Stimulated activated CD8-positive, alpha-beta memory T cell treated with anti-CD3 and anti-CD28 coated beads, Interleukin-7, amount 100 ng/mL, for 1 hour (primary cell): ENCODE data around the gene MRAP.
"Not testable (repeated sequence)": the region's sequence is repeated elsewhere in the genome, so short reads cannot be mapped to it uniquely, and the experiment has no call there.

Experiments
- DNase-seq, 2 donors: peaks; one replicate each; pipeline ENCODE4 v3.0.0-alpha.2; 2020; ENCODE audit warnings: low read depth in 2 of 2

MRAP gene

DNA sequence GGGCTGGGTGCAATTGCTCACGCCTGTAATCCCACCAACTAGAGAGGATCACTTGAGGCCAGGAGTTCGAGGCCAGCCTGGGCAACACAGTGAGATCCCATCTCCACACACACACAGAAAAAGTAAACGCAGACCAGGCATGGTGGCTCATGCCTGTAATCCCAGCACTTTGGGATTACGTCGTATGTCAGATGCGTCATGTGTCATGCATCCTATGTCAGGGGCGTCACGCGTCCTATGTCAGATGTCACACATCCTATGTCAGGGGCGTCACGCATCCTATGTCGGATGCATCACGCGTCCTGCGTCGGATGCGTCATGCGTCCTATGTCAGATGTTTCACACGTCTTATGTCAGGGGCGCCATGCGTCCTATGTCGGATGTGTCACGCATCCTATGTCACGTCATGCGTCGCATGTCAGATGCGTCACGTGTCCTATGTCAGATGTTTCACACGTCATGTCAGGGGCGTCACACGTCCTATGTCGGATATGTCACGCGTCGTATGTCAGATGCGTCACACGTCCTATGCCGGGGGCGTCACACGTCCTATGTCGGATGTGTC, 1.5 kb downstream of the MRAP start:
- DNase-seq: no peak

- DNase-seq: no peak
Measured at GRCh38 chr21:32301596-32301995, 2.9 kb downstream of the MRAP start.

DNA sequence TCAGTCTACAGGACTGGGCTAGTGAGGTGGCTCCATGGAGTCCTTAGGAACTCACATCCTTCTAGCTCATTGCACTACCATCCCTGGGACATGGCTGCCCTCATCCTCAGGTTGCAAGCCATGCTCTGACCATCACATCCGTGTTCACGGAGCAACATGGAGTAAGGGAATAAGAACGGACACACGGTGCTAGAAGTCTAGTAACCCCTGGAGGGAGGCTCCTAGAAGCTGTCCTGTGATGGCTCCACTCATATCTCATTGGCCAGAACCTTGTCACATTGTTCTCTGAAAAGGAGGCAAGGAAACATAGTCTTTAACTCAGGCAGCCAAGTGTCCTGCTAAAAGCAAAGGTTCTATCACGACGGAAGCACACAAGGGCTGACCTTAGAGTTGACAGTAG, 3.9 kb downstream of the MRAP start:
- no peak for DNase-seq

GRCh38 chr21:32303385-32303784, 4.7 kb downstream of the MRAP start:
- no peak for DNase-seq

DNA sequence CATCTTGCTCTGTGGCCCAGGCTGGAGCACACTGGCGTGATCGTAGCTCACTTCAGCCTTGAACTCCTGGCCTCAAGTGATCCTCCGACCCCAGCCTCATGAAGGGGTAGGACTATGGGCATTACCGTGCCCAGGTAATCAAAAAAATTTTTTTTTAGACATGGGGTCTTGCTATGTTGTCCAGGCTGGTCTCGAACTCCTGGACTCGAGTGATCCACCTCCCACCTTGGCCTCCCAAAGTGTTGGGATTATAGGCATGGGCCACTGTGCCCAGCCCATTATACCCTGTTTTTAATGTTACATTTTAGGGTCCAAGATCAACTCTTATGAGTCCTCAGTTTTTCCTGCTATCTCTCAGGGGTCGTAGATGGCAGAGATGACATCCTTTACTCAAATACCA, 6.3 kb downstream of the MRAP start:
- no peak for DNase-seq

GRCh38 chr21:32306021-32306780, 7.5 kb downstream of the MRAP start:
- no peak for DNase-seq

DNA sequence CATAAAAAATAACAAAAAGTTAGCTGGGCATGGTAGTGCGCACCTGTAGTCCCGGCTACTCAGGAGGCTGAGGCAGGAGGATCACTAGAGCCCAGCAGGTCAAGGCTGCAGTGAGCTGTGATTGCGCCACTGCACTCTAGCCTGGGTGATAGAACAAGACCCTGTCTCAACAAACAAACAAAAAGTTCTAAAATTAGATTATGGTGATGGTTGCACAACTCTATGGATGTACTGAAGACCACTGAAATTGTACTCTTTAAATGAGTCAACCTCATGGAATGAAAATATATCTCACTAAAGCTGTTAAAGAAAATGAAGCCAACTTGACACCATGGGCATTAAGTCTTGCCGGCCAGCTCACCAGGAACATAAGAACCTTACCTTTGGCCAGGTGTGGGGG, 9.1 kb downstream of the MRAP start:
- DNase-seq: no peak

DNA sequence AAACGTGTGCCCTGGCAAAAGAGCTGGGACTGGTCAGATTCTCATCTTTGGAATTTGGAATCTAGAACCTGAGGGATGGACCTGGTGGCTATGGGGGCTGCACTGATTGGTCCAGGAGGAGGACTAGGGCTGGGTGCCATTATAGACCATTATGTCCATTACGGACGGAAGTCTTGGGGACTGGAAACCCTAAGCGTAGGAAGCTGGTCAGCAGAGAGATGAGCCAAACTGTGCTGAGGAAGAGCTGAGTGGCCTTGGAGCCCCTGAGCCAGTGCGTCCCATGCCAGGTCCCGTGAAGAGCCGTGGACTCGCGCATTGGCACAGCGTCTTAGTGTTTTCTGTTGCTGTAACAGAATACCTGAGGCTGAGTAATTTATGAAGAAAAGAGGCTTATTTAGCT, 10.0 kb downstream of the MRAP start:
- no peak for DNase-seq

- no peak for DNase-seq
Measured at GRCh38 chr21:32309906-32310460, 11.3 kb downstream of the MRAP start.

DNA sequence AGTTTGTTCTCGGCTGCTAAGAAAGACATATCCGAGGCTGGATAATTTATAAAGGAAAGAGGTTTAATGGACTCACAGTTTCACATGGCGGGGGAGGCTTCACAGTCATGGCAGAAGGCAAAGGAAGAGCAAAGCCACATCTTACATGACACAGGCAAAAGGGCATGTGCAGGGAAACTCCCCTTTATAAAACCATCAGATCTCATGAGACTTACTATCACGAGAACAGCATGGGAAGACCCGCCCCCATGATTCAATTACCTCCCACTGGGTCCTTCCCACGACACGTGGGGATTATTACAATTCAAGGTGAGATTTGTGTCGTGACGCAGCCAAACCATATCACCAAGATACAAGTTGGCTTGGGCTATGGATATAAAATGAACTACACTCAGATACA, 12.3 kb downstream of the MRAP start:
- not testable (repeated sequence) for DNase-seq

DNA sequence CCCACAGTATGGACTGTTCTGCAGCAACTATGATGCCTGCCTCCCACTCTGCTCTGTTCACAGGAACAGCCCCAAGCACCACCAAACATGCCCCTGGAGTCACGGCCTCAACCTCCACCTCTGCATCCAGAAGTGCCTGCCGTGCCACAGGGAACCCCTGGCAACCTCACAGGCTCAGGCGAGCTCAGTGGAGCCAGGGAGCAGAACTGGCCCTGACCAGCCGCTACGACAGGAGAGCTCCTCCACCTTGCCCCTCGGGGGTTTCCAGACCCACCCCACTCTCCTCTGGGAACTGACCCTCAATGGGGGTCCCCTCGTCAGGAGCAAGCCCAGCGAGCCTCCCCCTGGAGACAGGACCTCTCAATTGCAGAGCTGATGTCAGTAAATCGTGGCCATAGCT, 13.0 kb downstream of the MRAP start:
- DNase-seq: no peak

DNA sequence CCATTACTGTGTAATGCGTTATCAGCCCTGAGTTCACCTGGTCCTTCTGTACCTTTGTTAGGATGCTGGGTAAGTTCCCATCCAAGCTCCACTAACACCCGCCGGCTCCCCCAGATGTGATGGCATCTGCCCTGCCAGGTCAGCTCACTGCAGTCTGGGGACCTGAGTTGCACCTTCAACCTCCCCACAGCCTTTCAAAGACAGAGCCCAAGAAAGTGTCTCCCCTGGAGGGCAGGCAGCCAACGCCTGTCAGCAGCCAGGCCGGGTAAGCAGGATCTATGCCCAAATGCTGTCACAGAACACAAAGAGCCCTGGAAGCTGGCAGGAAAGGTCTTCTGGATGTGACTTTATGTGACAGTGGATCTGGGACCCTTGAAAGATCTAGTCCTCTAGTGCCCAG, 13.7 kb downstream of the MRAP start:
- DNase-seq: no peak

GRCh38 chr21:32312976-32313375, 14.3 kb downstream of the MRAP start:
- no peak for DNase-seq

DNA sequence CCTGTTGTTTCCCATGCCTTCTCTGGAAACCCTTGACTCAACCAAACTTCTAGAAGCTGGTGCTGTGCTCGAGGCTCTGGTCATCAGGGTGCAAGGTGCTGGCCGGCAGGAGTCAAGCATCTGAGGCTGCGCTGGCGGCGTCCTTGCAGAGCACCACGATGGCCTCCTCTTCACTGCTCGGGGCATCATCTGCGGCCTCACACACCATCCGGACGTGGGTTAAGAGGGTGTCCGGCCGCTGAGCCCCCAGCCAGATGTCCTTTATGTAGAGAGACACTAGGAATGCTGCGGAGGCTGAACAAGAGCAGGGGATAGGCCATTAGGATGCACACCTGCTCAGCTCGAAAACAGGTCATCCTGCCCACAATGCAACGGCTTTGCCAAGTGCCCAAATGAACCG, 16.2 kb downstream of the MRAP start:
- no peak for DNase-seq

DNA sequence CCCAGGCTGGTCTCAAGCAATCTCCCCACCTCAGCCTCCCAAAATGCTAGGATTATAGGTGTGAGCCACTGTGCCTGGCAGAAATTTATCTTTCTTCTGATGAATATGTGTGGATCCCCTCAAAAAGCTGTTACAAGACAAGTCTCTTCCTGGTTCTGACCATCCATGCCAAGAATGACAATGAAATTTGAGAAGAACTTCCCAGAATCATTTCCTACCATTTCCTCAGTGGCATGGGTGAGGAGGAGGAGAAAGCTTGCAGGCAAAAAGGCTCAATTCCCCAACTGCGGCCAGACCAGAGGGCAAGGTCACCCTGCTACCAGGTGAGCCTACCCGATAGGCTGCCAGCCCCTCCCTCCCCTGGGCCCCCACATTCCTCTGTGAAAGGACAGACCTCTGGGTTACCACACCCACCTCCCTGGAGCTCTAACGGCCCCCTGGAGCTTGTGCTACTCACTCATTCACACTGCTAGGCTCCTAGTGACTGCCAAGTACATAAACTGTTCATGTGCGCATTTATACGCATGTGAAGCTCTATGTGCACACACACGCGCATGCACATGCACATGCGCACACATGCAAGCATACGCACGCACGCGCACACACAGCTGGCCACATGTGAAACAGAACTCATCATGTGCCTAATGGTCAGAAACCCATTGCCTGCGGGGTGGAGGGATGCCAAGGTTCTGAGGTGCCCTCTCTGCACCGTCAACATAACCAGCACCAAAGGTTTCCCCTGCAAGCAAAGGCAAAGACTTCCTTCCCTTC, 17.0 kb downstream of the MRAP start:
- DNase-seq: no peak

- no peak for DNase-seq
Measured at GRCh38 chr21:32316361-32317215, 17.9 kb downstream of the MRAP start.

- no peak for DNase-seq
Measured at GRCh38 chr21:32317726-32318125, 19.1 kb downstream of the MRAP start.

GRCh38 chr21:32319012-32319411, 20.4 kb downstream of the MRAP start:
- DNase-seq: no peak

GRCh38 chr21:32320059-32320458, 21.4 kb downstream of the MRAP start:
- no peak for DNase-seq

DNA sequence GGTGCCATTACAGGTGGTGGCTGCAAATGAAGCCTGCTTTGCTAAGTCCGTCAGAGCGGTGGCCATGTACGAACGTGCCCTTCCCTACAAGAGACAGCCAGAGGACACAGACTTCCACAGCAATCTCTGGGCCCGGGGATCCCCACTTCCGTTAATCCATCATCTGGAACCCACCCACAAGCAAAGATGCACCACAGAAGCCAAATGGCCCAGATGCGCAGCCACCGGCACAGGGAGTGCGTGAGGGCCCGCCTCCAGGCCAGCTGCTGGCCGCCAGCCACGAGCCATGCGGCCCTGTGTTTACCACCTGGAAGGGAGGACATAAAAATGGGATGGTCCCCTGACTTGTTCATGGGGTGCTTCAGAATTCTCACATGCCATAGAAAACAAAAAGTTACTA, 22.1 kb downstream of the MRAP start:
- DNase-seq: no peak

GRCh38 chr21:32321480-32321879, 22.8 kb downstream of the MRAP start:
- DNase-seq: no peak

DNA sequence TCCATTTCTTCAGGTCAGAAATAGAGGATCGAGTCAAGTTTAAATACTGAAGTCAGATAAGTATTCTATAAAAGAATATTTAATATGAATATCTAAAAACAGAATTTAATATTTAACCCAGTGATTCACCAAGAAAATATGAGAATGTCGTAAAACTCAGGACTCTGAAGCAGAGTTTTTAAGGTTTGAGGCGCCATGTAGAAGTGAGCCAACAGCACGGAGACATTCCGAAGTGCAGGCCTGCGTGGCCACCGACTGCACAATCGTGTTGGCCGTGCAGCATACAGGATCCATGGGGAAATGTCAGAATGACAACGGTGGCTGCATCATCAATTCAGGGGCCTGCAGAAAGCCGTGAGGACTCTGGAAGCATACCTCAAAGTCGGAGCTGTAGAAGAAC, 23.4 kb downstream of the MRAP start:
- no peak for DNase-seq
